ENCODE results near the gene MARS1.
"Not testable (repeated sequence)": the region's sequence is repeated elsewhere in the genome, so short reads cannot be mapped to it uniquely, and the experiment has no call there.

Gene MARS1

GRCh38 chr12:57497223-57498131 lies 9.6 kb downstream of the MARS1 start:
- no peak for DNase-seq

GRCh38 chr12:57498132-57498502 lies 10.2 kb downstream of the MARS1 start:
- DNase-seq: no peak

- DNase-seq: no peak
Measured at GRCh38 chr12:57498571-57498970, 10.7 kb downstream of the MARS1 start.

GRCh38 chr12:57500213-57500612 lies 12.3 kb downstream of the MARS1 start:
- DNase-seq: no peak

GRCh38 chr12:57502311-57502969 lies 14.6 kb downstream of the MARS1 start:
- DNase-seq: not testable (repeated sequence)

- not testable (repeated sequence) for DNase-seq
Measured at GRCh38 chr12:57506541-57506940, 18.7 kb downstream of the MARS1 start.

- DNase-seq: not testable (repeated sequence)
Measured at GRCh38 chr12:57507796-57508195, 19.9 kb downstream of the MARS1 start.

- no peak for DNase-seq
Measured at GRCh38 chr12:57511161-57511560, 23.3 kb downstream of the MARS1 start.

- no peak for DNase-seq
Measured at GRCh38 chr12:57511588-57512325, 23.9 kb downstream of the MARS1 start.

- DNase-seq: no peak
Measured at GRCh38 chr12:57512665-57513064, 24.8 kb downstream of the MARS1 start.

GRCh38 chr12:57513266-57513665 lies 25.4 kb downstream of the MARS1 start:
- DNase-seq: no peak

GRCh38 chr12:57513677-57514076 lies 25.8 kb downstream of the MARS1 start:
- not testable (repeated sequence) for DNase-seq

- DNase-seq: not testable (repeated sequence)
Measured at GRCh38 chr12:57514246-57514645, 26.4 kb downstream of the MARS1 start.

GRCh38 chr12:57514720-57515407 lies 27.0 kb downstream of the MARS1 start:
- no peak for DNase-seq

GRCh38 chr12:57515408-57515933 lies 27.6 kb downstream of the MARS1 start:
- no peak for DNase-seq

GRCh38 chr12:57515934-57516541 lies 28.2 kb downstream of the MARS1 start:
- no peak for DNase-seq

GRCh38 chr12:57516617-57517153 lies 28.8 kb downstream of the MARS1 start:
- DNase-seq: no peak

GRCh38 chr12:57517187-57517586 lies 29.3 kb downstream of the MARS1 start:
- no peak for DNase-seq

GRCh38 chr12:57517718-57518117 lies 29.9 kb downstream of the MARS1 start:
- not testable (repeated sequence) for DNase-seq

- DNase-seq: no peak
Measured at GRCh38 chr12:57518176-57518919, 30.5 kb downstream of the MARS1 start.
